Hematopoietic multipotent progenitor cell treated with erythropoietin and hydrocortisone succinate and interleukin-3 and kit ligand, for 15 days (in vitro differentiated cells): ENCODE results near the gene POU4F2.

Source experiments
- DNase-seq: peaks from one replicate; pipeline ENCODE4 v3.0.0-alpha.2; 2015; ENCODE audit warnings: low spot score

POU4F2 gene

GRCh38 chr4:146638786-146639505, at the start of gene POU4F2:
Gene POU4F2 (plus strand): TSS chr4:146638893. CDS start chr4:146639141, 248 bp downstream.
- no peak for DNase-seq

GRCh38 chr4:146590801-146591200, 47.9 kb upstream of the POU4F2 start:
- DNase-seq, result no peak

- DNase-seq, result no peak
Measured at GRCh38 chr4:146592019-146592418, 46.7 kb upstream of the POU4F2 start.

GRCh38 chr4:146632770-146633470, 5.8 kb upstream of the POU4F2 start:
- DNase-seq, result no peak

- no peak for DNase-seq
Measured at GRCh38 chr4:146633471-146633800, 5.3 kb upstream of the POU4F2 start.

- no peak for DNase-seq
Measured at GRCh38 chr4:146634825-146635224, 3.9 kb upstream of the POU4F2 start.

- DNase-seq, result no peak
Measured at GRCh38 chr4:146637621-146638332, 916 bp upstream of the POU4F2 start.

GRCh38 chr4:146638333-146638785, 334 bp upstream of the POU4F2 start:
- DNase-seq, result no peak

- no peak for DNase-seq
Measured at GRCh38 chr4:146639506-146639932, 826 bp downstream of the POU4F2 start.

GRCh38 chr4:146640021-146640464, 1.4 kb downstream of the POU4F2 start:
- DNase-seq, result no peak

GRCh38 chr4:146640465-146641061, 1.9 kb downstream of the POU4F2 start:
- no peak for DNase-seq

- no peak for DNase-seq
Measured at GRCh38 chr4:146641762-146642161, 3.1 kb downstream of the POU4F2 start.

- DNase-seq, result no peak
Measured at GRCh38 chr4:146643812-146644401, 5.2 kb downstream of the POU4F2 start.

- DNase-seq, result no peak
Measured at GRCh38 chr4:146645921-146646320, 7.2 kb downstream of the POU4F2 start.

GRCh38 chr4:146646593-146647325, 8.1 kb downstream of the POU4F2 start:
- DNase-seq, result no peak

GRCh38 chr4:146647615-146648460, 9.1 kb downstream of the POU4F2 start:
- no peak for DNase-seq

GRCh38 chr4:146648461-146648783, 9.7 kb downstream of the POU4F2 start:
- DNase-seq, result no peak

- DNase-seq, result no peak
Measured at GRCh38 chr4:146649232-146649631, 10.5 kb downstream of the POU4F2 start.

- DNase-seq, result no peak
Measured at GRCh38 chr4:146650034-146650433, 11.3 kb downstream of the POU4F2 start.

- DNase-seq, result no peak
Measured at GRCh38 chr4:146654687-146655520, 16.2 kb downstream of the POU4F2 start.
